Measurements from ENCODE around the gene EXD2. TPM values are rescaled to one million over a fixed set of nuclear protein-coding genes. Genes with fewer than 3 reads are reported as not detected.

EXD2 gene
- total RNA-seq, 1 donor = 13.5 TPM

Small RNA genes lying within 50 kb of the gene (small RNA-seq; reads per million reads assigned to genes)
- not detected for gene RF00019

Other genes with a start within 250 kb of the EXD2 start
- gene ACTN1, start 212.2 kb upstream of the EXD2 start, total RNA-seq = 62.5 TPM
- gene DCAF5, start 38.4 kb upstream of the EXD2 start, total RNA-seq = 32.3 TPM
- under 0.01 TPM for gene GALNT16, start 68.7 kb downstream of the EXD2 start, total RNA-seq
- 54.4 TPM for gene ERH, start 206.8 kb downstream of the EXD2 start, total RNA-seq
- gene SLC39A9, start 207.2 kb downstream of the EXD2 start, total RNA-seq = 86.2 TPM

Measured in hematopoietic multipotent progenitor cell (in vitro differentiated cells).